WERI-Rb-1 (cell line): Measurements from ENCODE around the gene CDT1.

Source experiments
- DNase-seq: peaks from one replicate; pipeline ENCODE4 v3.0.0-alpha.2; 2020
- H3K27ac ChIP-seq: fragments of 250-450 bp; sonication (Bioruptor Pico); 2 replicates; pipeline ENCODE4 v1.5.1; 2020; ENCODE audit warnings: mild to moderate bottlenecking, moderate library complexity
- H3K27me3 ChIP-seq: fragments of 250-450 bp; sonication (Bioruptor Pico); 2 replicates; pipeline ENCODE4 v1.5.1; 2021; ENCODE audit warnings: mild to moderate bottlenecking, low read depth, moderate library complexity; ENCODE audit not compliant: insufficient read depth, severe bottlenecking
- H3K36me3 ChIP-seq: fragments of 250-450 bp; sonication (Bioruptor Pico); 2 replicates; pipeline ENCODE4 v1.5.1; 2020; ENCODE audit warnings: mild to moderate bottlenecking, moderate library complexity
- H3K4me3 ChIP-seq: 2 replicates; pipeline ENCODE4 v1.5.1; 2011; ENCODE audit warnings: low read depth, mild to moderate bottlenecking, control low read depth, low read length
- H3K9me3 ChIP-seq: fragments of 250-450 bp; sonication (Bioruptor Pico); 2 replicates; pipeline ENCODE4 v1.5.1; 2021; ENCODE audit warnings: mild to moderate bottlenecking, moderate library complexity; ENCODE audit not compliant: severe bottlenecking
- CTCF ChIP-seq: IDR thresholded peaks from 2 replicates; pipeline ENCODE4 v1.5.1; 2011; ENCODE audit warnings: low read depth, mild to moderate bottlenecking, control low read depth, inconsistent platforms, low read length

Gene CDT1

GRCh38 chr16:88809068-88809675 is 5.6 kb downstream of the CDT1 start:
- H3K27ac ChIP-seq: no peak overlapping the region
- no peaks in the 10 kb centered on the region for H3K9me3 ChIP-seq
- peaks cover 56% of the 10 kb centered on the region for H3K36me3 ChIP-seq
- no peaks in the 10 kb centered on the region for H3K27me3 ChIP-seq
- TF ChIP-seq CTCF: no peak
- DNase-seq: no peak
- no peak overlapping the region for H3K4me3 ChIP-seq

GRCh38 chr16:88809676-88810165 is 6.1 kb downstream of the CDT1 start:
- H3K27ac ChIP-seq: no peak overlapping the region
- no peak for DNase-seq
- peaks cover 52% of the 10 kb centered on the region for H3K36me3 ChIP-seq
- H3K27me3 ChIP-seq: no peaks in the 10 kb centered on the region
- no peaks in the 10 kb centered on the region for H3K9me3 ChIP-seq
- no peak for TF ChIP-seq CTCF
- H3K4me3 ChIP-seq: no peak overlapping the region

- no peak for TF ChIP-seq CTCF
- H3K9me3 ChIP-seq: no peaks in the 10 kb centered on the region
- peak overlapping the region; percentile 95 for H3K27ac ChIP-seq
- H3K27me3 ChIP-seq: no peaks in the 10 kb centered on the region
- H3K4me3 ChIP-seq: peak overlapping the region; percentile 54
- peaks cover 46% of the 10 kb centered on the region for H3K36me3 ChIP-seq
- DNase-seq: no peak
These were observed 6.8 kb downstream of the CDT1 start for GRCh38 chr16:88810166-88810911.

- no peaks in the 10 kb centered on the region for H3K27me3 ChIP-seq
- peak overlapping the region; percentile 95 for H3K27ac ChIP-seq
- H3K4me3 ChIP-seq: peak overlapping the region; percentile 54
- peaks cover 40% of the 10 kb centered on the region for H3K36me3 ChIP-seq
- DNase-seq: peak; percentile 72
- no peaks in the 10 kb centered on the region for H3K9me3 ChIP-seq
- TF ChIP-seq CTCF: no peak
These were observed 7.6 kb downstream of the CDT1 start for GRCh38 chr16:88810912-88811768.

- H3K9me3 ChIP-seq: no peaks in the 10 kb centered on the region
- no peaks in the 10 kb centered on the region for H3K27me3 ChIP-seq
- H3K4me3 ChIP-seq: peak within 1 kb of the TSS; percentile 54
- peak within 1 kb of the TSS; percentile 95 for H3K27ac ChIP-seq
- peak; percentile 33 for TF ChIP-seq CTCF
- peak; percentile 88 for DNase-seq
- H3K36me3 ChIP-seq: peaks cover 32% of the 10 kb centered on the region
These were observed 8.4 kb downstream of the CDT1 start, which contains the start of gene APRT for GRCh38 chr16:88811769-88812512. TSS of gene APRT (minus strand) at chr16:88811928. CDS start at chr16:88811899, 29 bp downstream.
